HepG2 (cell line): ENCODE data around the gene COL18A1.
"Not testable (repeated sequence)": the region's sequence is repeated elsewhere in the genome, so short reads cannot be mapped to it uniquely, and the experiment has no call there.

Experiments
- ARID3A ChIP-seq: IDR thresholded peaks from 2 replicates; pipeline ENCODE4 v1.6.1; 2012; ENCODE audit warnings: low read depth, low read length, improper control_type of control experiment
- MYC ChIP-seq: sonication (generic); formaldehyde crosslinking; IDR thresholded peaks from 2 replicates; pipeline ENCODE4 v1.9.0; 2021; ENCODE audit warnings: missing genetic modification reagents, borderline replicate concordance
- TCF12 ChIP-seq, 2 experiments: fragments of 450-650 bp in 1 of 2; sonication (generic) in 1 of 2; formaldehyde crosslinking in 1 of 2; IDR thresholded peaks; 2 replicates each; pipeline versions ENCODE4 v1.6.1 to v1.8.0; 2017 to 2022; ENCODE audit warnings: antibody characterized with exemption in 1 of 2, mild to moderate bottlenecking in 1 of 2, missing genetic modification reagents in 1 of 2, moderate library complexity in 1 of 2
- TCF7L2 ChIP-seq: IDR thresholded peaks from 2 replicates; pipeline ENCODE4 v1.6.1; 2011; ENCODE audit warnings: mild to moderate bottlenecking, low read depth, low read length, moderate library complexity
- ZNF333 ChIP-seq: sonication (generic); formaldehyde crosslinking; IDR thresholded peaks from 2 replicates; pipeline ENCODE4 v1.4.0; 2020; ENCODE audit warnings: mild to moderate bottlenecking, missing genetic modification reagents, borderline replicate concordance

- TF ChIP-seq TCF12 (IDR thresholded peaks at IDR 0.05); TCF12 (CRISPR knock-in tag; IDR thresholded peaks at IDR 0.05); TCF7L2; ZNF333 (CRISPR knock-in tag); MYC (CRISPR knock-in tag); ARID3A: not testable (repeated sequence)
Measured at GRCh38 chr21:45503226-45503625, 98.3 kb downstream of the COL18A1 start.
